GM18499 (cell line): ENCODE results near the gene ACTN1.
"Not testable (repeated sequence)": the region's sequence is repeated elsewhere in the genome, so short reads cannot be mapped to it uniquely, and the experiment has no call there.

Experiments used
- ATAC-seq: cut with Tn5 transposase; IDR thresholded peaks from one replicate; pipeline ENCODE4 v1.9.1; 2021; ENCODE audit warnings: moderate number of reproducible peaks; ENCODE audit not compliant: insufficient read depth, unreplicated experiment

The ACTN1 gene

GRCh38 chr14:68847640-68848039 lies 131.5 kb downstream of the ACTN1 start:
- ATAC-seq, result not testable (repeated sequence)

GRCh38 chr14:68846466-68846865 lies 132.6 kb downstream of the ACTN1 start:
- ATAC-seq, result no peak

GRCh38 chr14:68844210-68844545 lies 134.9 kb downstream of the ACTN1 start:
- no peak for ATAC-seq

- ATAC-seq, result no peak
Measured at GRCh38 chr14:68843471-68844209, 135.5 kb downstream of the ACTN1 start.

GRCh38 chr14:68842298-68842697 lies 136.8 kb downstream of the ACTN1 start:
- no peak for ATAC-seq

GRCh38 chr14:68841016-68841809 lies 137.9 kb downstream of the ACTN1 start:
- ATAC-seq, result no peak

- ATAC-seq, result no peak
Measured at GRCh38 chr14:68840454-68840853, 138.6 kb downstream of the ACTN1 start.

- no peak for ATAC-seq
Measured at GRCh38 chr14:68836082-68836481, 143.0 kb downstream of the ACTN1 start.

- ATAC-seq, result no peak
Measured at GRCh38 chr14:68834816-68835215, 144.3 kb downstream of the ACTN1 start.

- no peak for ATAC-seq
Measured at GRCh38 chr14:68828698-68829097, 150.4 kb downstream of the ACTN1 start.

- no peak for ATAC-seq
Measured at GRCh38 chr14:68825729-68826128, 153.4 kb downstream of the ACTN1 start.

- no peak for ATAC-seq
Measured at GRCh38 chr14:68824517-68825347, 154.4 kb downstream of the ACTN1 start.

GRCh38 chr14:68824207-68824516 lies 154.9 kb downstream of the ACTN1 start:
- ATAC-seq, result no peak
